NT2/D1 (cell line): ENCODE measurements around the gene KCNE1.

Source experiments
- YY1 ChIP-seq: IDR thresholded peaks from 2 replicates; pipeline ENCODE4 v1.6.1; 2011; ENCODE audit not compliant: insufficient read length, insufficient read depth
- ZNF274 ChIP-seq: IDR thresholded peaks from 2 replicates; pipeline ENCODE4 v1.6.1; 2011; ENCODE audit warnings: mild to moderate bottlenecking, low read depth, low read length

GRCh38 chr21:34552360-34553098 lies 40.5 kb upstream of the KCNE1 start:
- TF ChIP-seq YY1 (no peak), ZNF274 (no peak)
